Measurements from ENCODE around the gene SETD5.
A peak's percentile ranks its signal among the peaks of the same experiment; 100 is the strongest.

- TF ChIP-seq, protein P1, sequence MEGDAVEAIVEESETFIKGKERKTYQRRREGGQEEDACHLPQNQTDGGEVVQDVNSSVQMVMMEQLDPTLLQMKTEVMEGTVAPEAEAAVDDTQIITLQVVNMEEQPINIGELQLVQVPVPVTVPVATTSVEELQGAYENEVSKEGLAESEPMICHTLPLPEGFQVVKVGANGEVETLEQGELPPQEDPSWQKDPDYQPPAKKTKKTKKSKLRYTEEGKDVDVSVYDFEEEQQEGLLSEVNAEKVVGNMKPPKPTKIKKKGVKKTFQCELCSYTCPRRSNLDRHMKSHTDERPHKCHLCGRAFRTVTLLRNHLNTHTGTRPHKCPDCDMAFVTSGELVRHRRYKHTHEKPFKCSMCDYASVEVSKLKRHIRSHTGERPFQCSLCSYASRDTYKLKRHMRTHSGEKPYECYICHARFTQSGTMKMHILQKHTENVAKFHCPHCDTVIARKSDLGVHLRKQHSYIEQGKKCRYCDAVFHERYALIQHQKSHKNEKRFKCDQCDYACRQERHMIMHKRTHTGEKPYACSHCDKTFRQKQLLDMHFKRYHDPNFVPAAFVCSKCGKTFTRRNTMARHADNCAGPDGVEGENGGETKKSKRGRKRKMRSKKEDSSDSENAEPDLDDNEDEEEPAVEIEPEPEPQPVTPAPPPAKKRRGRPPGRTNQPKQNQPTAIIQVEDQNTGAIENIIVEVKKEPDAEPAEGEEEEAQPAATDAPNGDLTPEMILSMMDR (conservative IDR thresholded peaks at IDR 0.05; ENCODE audit: low read depth, low read length), result peak; percentile 99
- TF ChIP-seq EZH2phosphoT487 (IDR thresholded peaks at IDR 0.05; ENCODE audit: borderline replicate concordance, low read length) (no peak), EZH2 (IDR thresholded peaks at IDR 0.05; ENCODE audit: low read length, unreplicated experiment) (no peak)
These were observed 44.3 kb upstream of the SETD5 start for GRCh38 chr3:9352917-9353752.

All from PC-3 (cell line).